DMS153 treated with DMSO at 0.1 percent for 48 hours (cell line): ENCODE measurements around the gene GATA5.

ENCODE experiments used
- DNase-seq: peaks from one replicate; lab custom pipeline; 2025; ENCODE audit not compliant: unreplicated experiment; lab: John Stamatoyannopoulos, UW

The GATA5 gene

GRCh38 chr20:62475772-62476055, at the start of gene GATA5:
Gene GATA5 (minus strand): TSS chr20:62475995. CDS start chr20:62475521, 474 bp downstream.
- DNase-seq: no peak

- no peak for DNase-seq
These were observed 49.2 kb upstream of the GATA5 start for GRCh38 chr20:62525014-62525413.

- DNase-seq: no peak
These were observed 48.7 kb upstream of the GATA5 start for GRCh38 chr20:62524505-62524911.

- no peak for DNase-seq
These were observed 47.8 kb upstream of the GATA5 start for GRCh38 chr20:62523473-62524203.

- DNase-seq: no peak
These were observed 47.1 kb upstream of the GATA5 start for GRCh38 chr20:62522748-62523396.

- no peak for DNase-seq
These were observed 44.0 kb upstream of the GATA5 start for GRCh38 chr20:62519826-62520225.

GRCh38 chr20:62518911-62519310, 43.1 kb upstream of the GATA5 start:
- no peak for DNase-seq

- no peak for DNase-seq
These were observed 42.3 kb upstream of the GATA5 start for GRCh38 chr20:62517901-62518610.

GRCh38 chr20:62517168-62517567, 41.4 kb upstream of the GATA5 start:
- DNase-seq: no peak

- no peak for DNase-seq
These were observed 40.5 kb upstream of the GATA5 start for GRCh38 chr20:62516338-62516737.

- DNase-seq: no peak
These were observed 40.0 kb upstream of the GATA5 start for GRCh38 chr20:62515826-62516225.

GRCh38 chr20:62515280-62515679, 39.5 kb upstream of the GATA5 start:
- DNase-seq: no peak

GRCh38 chr20:62513991-62514390, 38.2 kb upstream of the GATA5 start:
- DNase-seq: no peak

- DNase-seq: no peak
These were observed 36.3 kb upstream of the GATA5 start for GRCh38 chr20:62511915-62512610.

- no peak for DNase-seq
These were observed 35.6 kb upstream of the GATA5 start for GRCh38 chr20:62511300-62511914.

GRCh38 chr20:62508641-62509051, 32.9 kb upstream of the GATA5 start:
- DNase-seq: no peak

GRCh38 chr20:62507991-62508640, 32.3 kb upstream of the GATA5 start:
- DNase-seq: no peak

- no peak for DNase-seq
These were observed 31.5 kb upstream of the GATA5 start for GRCh38 chr20:62507323-62507722.

GRCh38 chr20:62506791-62507190, 31.0 kb upstream of the GATA5 start:
- no peak for DNase-seq

- DNase-seq: no peak
These were observed 30.3 kb upstream of the GATA5 start for GRCh38 chr20:62506087-62506486.
